H1 (cell line): Measurements from ENCODE around the gene TTLL5. TPM values are rescaled to one million over a fixed set of nuclear protein-coding genes. Genes with fewer than 3 reads are reported as not detected.

Source experiments
- CTCF ChIA-PET: fragments of 300-600 bp; sonication (Branson Sonifier 250); formaldehyde crosslinking; loops from one replicate; lab custom pipeline; 2021; ENCODE audit not compliant: partially characterized antibody; lab: Charles Lee
- POLR2A ChIA-PET: fragments of 300-600 bp; sonication (Branson Sonifier 250); formaldehyde crosslinking; loops from one replicate; lab custom pipeline; 2021; ENCODE audit warnings: inconsistent platforms; ENCODE audit not compliant: partially characterized antibody; lab: Charles Lee
- DNase-seq, 2 experiments: peaks; one replicate each; pipeline versions ENCODE4 v3.0.0 to v3.0.0-alpha.2; 2010 to 2022; ENCODE audit warnings: low spot score in 2 of 2, low read depth in 1 of 2, mixed read lengths in 1 of 2
- FAIRE-seq: peaks from 2 replicates; lab custom pipeline; 2011; peaks lifted over from hg19 to GRCh38; lab: Jason Lieb, UNC
- H2AFZ ChIP-seq: 2 replicates; pipeline ENCODE4 v1.8.1; 2012; ENCODE audit warnings: low read length, inconsistent platforms
- H2AK5ac ChIP-seq: 2 replicates; pipeline ENCODE4 v1.6.1; 2013; ENCODE audit warnings: low read depth, low read length
- H2BK120ac ChIP-seq: replicated peaks from 2 replicates; pipeline ENCODE3; 2013; ENCODE audit warnings: low read depth, low read length, inconsistent platforms
- H2BK12ac ChIP-seq: 2 replicates; pipeline ENCODE4 v1.6.1; 2013; ENCODE audit warnings: low read depth, low read length
- H2BK15ac ChIP-seq: 2 replicates; pipeline ENCODE4 v1.6.1; 2013; ENCODE audit warnings: low read length
- H2BK20ac ChIP-seq: 2 replicates; pipeline ENCODE4 v1.6.1; 2013; ENCODE audit warnings: low read length
- H2BK5ac ChIP-seq: 2 replicates; pipeline ENCODE4 v1.6.1; 2013; ENCODE audit warnings: low read depth, low read length
- H3K14ac ChIP-seq: 2 replicates; pipeline ENCODE4 v1.6.1; 2013; ENCODE audit warnings: inconsistent platforms; ENCODE audit not compliant: insufficient read length
- H3K18ac ChIP-seq: 2 replicates; pipeline ENCODE4 v1.6.1; 2013; ENCODE audit warnings: low read length; ENCODE audit errors: extremely low read depth
- H3K23ac ChIP-seq: 2 replicates; pipeline ENCODE4 v1.6.1; 2013; ENCODE audit warnings: inconsistent platforms; ENCODE audit not compliant: insufficient read length
- H3K23me2 ChIP-seq: 2 replicates; pipeline ENCODE4 v1.6.1; 2013; ENCODE audit warnings: low read depth, low read length
- H3K27ac ChIP-seq: 2 replicates; pipeline ENCODE4 v1.6.1; 2011; ENCODE audit warnings: low read depth, low read length, inconsistent platforms
- H3K27me3 ChIP-seq, 4 experiments: replicated peaks in 1 of 4; 1 replicate in 1 of 4; 2 replicates in 3 of 4; pipeline versions ENCODE4 v1.6.1 to v1.8.1; 2011 to 2013; ENCODE audit warnings: low read length in 3 of 4, mild to moderate bottlenecking in 3 of 4, inconsistent platforms in 2 of 4, mixed read lengths in 2 of 4, moderate library complexity in 1 of 4; ENCODE audit not compliant: control insufficient read depth in 3 of 4, insufficient read depth in 3 of 4; ENCODE audit errors: extremely low read depth in 1 of 4
- H3K36me3 ChIP-seq, 4 experiments: 2 replicates each; pipeline versions ENCODE4 v1.6.1 to v1.8.1; 2011 to 2013; ENCODE audit warnings: mild to moderate bottlenecking in 4 of 4, low read length in 3 of 4, moderate library complexity in 2 of 4, control low read depth in 1 of 4, inconsistent platforms in 1 of 4; ENCODE audit not compliant: insufficient read depth in 4 of 4, control insufficient read depth in 2 of 4
- H3K4ac ChIP-seq: replicated peaks from 2 replicates; pipeline ENCODE3; 2013; ENCODE audit warnings: low read length, low read depth, mixed read lengths, inconsistent platforms; ENCODE audit not compliant: insufficient read length
- H3K4me1 ChIP-seq, 4 experiments: replicated peaks in 1 of 4; 1 replicate in 1 of 4; 2 replicates in 3 of 4; pipeline versions ENCODE4 v1.6.1 to v1.8.1; 2011 to 2013; ENCODE audit warnings: low read length in 3 of 4, inconsistent platforms in 2 of 4, mixed read lengths in 1 of 4; ENCODE audit not compliant: insufficient read depth in 4 of 4, control insufficient read depth in 3 of 4
- H3K4me2 ChIP-seq, 2 experiments: 2 replicates each; pipeline versions ENCODE4 v1.6.1 to v1.8.1; 2011 to 2013; ENCODE audit warnings: low read depth in 2 of 2, low read length in 2 of 2, control low read depth in 1 of 2, inconsistent platforms in 1 of 2, mild to moderate bottlenecking in 1 of 2; ENCODE audit not compliant: insufficient read depth in 1 of 2
- H3K4me3 ChIP-seq, 4 experiments: fragments of 200-600, 300-600 bp in 1 of 4; sonication (generic), shearing (Covaris generic), sonication (Bioruptor Twin) in 1 of 4; 2 replicates each; pipeline versions ENCODE4 v1.5.1 to v1.8.1; 2011 to 2016; ENCODE audit warnings: low read length in 4 of 4, low read depth in 3 of 4, control low read depth in 2 of 4, inconsistent platforms in 2 of 4, mild to moderate bottlenecking in 2 of 4, mixed read lengths in 1 of 4, moderate library complexity in 1 of 4; ENCODE audit not compliant: insufficient read depth in 2 of 4; ENCODE audit errors: extremely low read depth in 1 of 4
- H3K56ac ChIP-seq: replicated peaks from 2 replicates; pipeline ENCODE3; 2013; ENCODE audit warnings: low read depth, mild to moderate bottlenecking, mixed read lengths, low read length, inconsistent platforms; ENCODE audit not compliant: insufficient read length
- H3K79me1 ChIP-seq: 2 replicates; pipeline ENCODE4 v1.6.1; 2013; ENCODE audit warnings: low read depth, low read length, control low read depth
- H3K79me2 ChIP-seq, 2 experiments: 2 replicates each; pipeline versions ENCODE4 v1.6.1 to v1.8.1; 2012 to 2013; ENCODE audit warnings: low read length in 2 of 2, mild to moderate bottlenecking in 2 of 2, inconsistent platforms in 1 of 2; ENCODE audit not compliant: insufficient read depth in 2 of 2, control insufficient read depth in 1 of 2
- H3K9ac ChIP-seq, 4 experiments: replicated peaks in 1 of 4; 1 replicate in 1 of 4; 2 replicates in 3 of 4; pipeline versions ENCODE4 v1.6.1 to v1.8.1; 2011 to 2013; ENCODE audit warnings: low read depth in 3 of 4, low read length in 3 of 4, control low read depth in 2 of 4, mild to moderate bottlenecking in 2 of 4, moderate library complexity in 2 of 4, inconsistent platforms in 1 of 4; ENCODE audit errors: extremely low read depth in 1 of 4
- H3K9me3 ChIP-seq, 2 experiments: 2 replicates each; pipeline versions ENCODE4 v1.6.1 to v1.8.1; 2012 to 2013; ENCODE audit warnings: mild to moderate bottlenecking in 2 of 2, moderate library complexity in 2 of 2, control low read depth in 1 of 2, inconsistent platforms in 1 of 2, low read depth in 1 of 2, low read length in 1 of 2, mixed read lengths in 1 of 2; ENCODE audit not compliant: insufficient read depth in 2 of 2
- H4K20me1 ChIP-seq, 2 experiments: replicated peaks in 1 of 2; 2 replicates each; pipeline versions ENCODE3 to v1.8.1; 2011 to 2013; ENCODE audit warnings: inconsistent platforms in 2 of 2, low read length in 2 of 2, mild to moderate bottlenecking in 1 of 2; ENCODE audit not compliant: insufficient read depth in 2 of 2, control insufficient read depth in 1 of 2
- H4K5ac ChIP-seq: 2 replicates; pipeline ENCODE4 v1.6.1; 2013; ENCODE audit warnings: low read length, low read depth, mixed read lengths, inconsistent platforms; ENCODE audit not compliant: insufficient read length
- H4K8ac ChIP-seq: 2 replicates; pipeline ENCODE4 v1.8.0; 2013; ENCODE audit warnings: mild to moderate bottlenecking, moderate library complexity, low read length, inconsistent platforms; ENCODE audit not compliant: insufficient read depth; ENCODE audit errors: extremely low read depth
- H4K91ac ChIP-seq: replicated peaks from 2 replicates; pipeline ENCODE3; 2013; ENCODE audit warnings: low read length, mixed read lengths, inconsistent platforms; ENCODE audit not compliant: insufficient read length
- ATF3 ChIP-seq: IDR thresholded peaks from 2 replicates; pipeline ENCODE4 v1.6.1; 2011; ENCODE audit warnings: low read depth, mild to moderate bottlenecking, low read length; ENCODE audit not compliant: insufficient read depth
- CTCF ChIP-seq, 3 experiments: IDR thresholded peaks; 1 replicate in 2 of 3; 2 replicates in 1 of 3; pipeline versions ENCODE4 v1.5.1 to v1.6.1; 2011; ENCODE audit warnings: low read length in 3 of 3, mild to moderate bottlenecking in 3 of 3, inconsistent platforms in 2 of 3, low read depth in 1 of 3, moderate library complexity in 1 of 3; ENCODE audit not compliant: insufficient read depth in 1 of 3; ENCODE audit errors: control extremely low read depth in 1 of 3
- EGR1 ChIP-seq: IDR thresholded peaks from 2 replicates; pipeline ENCODE4 v1.6.1; 2011; ENCODE audit warnings: low read depth, low read length, borderline replicate concordance
- KDM5A ChIP-seq: fragments of 200-600 bp; IDR thresholded peaks from 2 replicates; pipeline ENCODE4 v1.7.1; 2012; ENCODE audit warnings: mild to moderate bottlenecking, low read length, inconsistent platforms, mixed read lengths
- MAFK ChIP-seq: IDR thresholded peaks from 2 replicates; pipeline ENCODE4 v1.6.1; 2012; ENCODE audit warnings: low read depth, mild to moderate bottlenecking, improper control_type of control experiment, low read length
- NANOG ChIP-seq: IDR thresholded peaks from 2 replicates; pipeline ENCODE4 v1.6.1; 2011; ENCODE audit warnings: low read length, low read depth, mild to moderate bottlenecking, inconsistent platforms; ENCODE audit not compliant: insufficient read depth, poor library complexity, severe bottlenecking
- RAD21 ChIP-seq, 2 experiments: IDR thresholded peaks in 1 of 2; conservative IDR thresholded peaks in 1 of 2; 2 replicates each; pipeline ENCODE4 v1.6.1; 2011; ENCODE audit warnings: low read depth in 2 of 2, low read length in 2 of 2, improper control_type of control experiment in 1 of 2, inconsistent platforms in 1 of 2, mild to moderate bottlenecking in 1 of 2, moderate library complexity in 1 of 2
- SAP30 ChIP-seq: fragments of 300-600 bp; sonication (generic); IDR thresholded peaks from 2 replicates; pipeline ENCODE4 v1.7.1; 2012; ENCODE audit warnings: low read length, moderate library complexity, mild to moderate bottlenecking, inconsistent platforms; ENCODE audit not compliant: insufficient read depth, insufficient replicate concordance
- SP4 ChIP-seq: IDR thresholded peaks from 2 replicates; pipeline ENCODE4 v1.6.1; 2012; ENCODE audit warnings: low read length, inconsistent platforms
- SUZ12 ChIP-seq: fragments of 200-600 bp; sonication (generic); IDR thresholded peaks from 2 replicates; pipeline ENCODE4 v1.6.1; 2012; ENCODE audit warnings: mild to moderate bottlenecking, inconsistent platforms, low read length, moderate library complexity, mixed read lengths
- WGBS, 2 experiments: shearing (Covaris generic) in 1 of 2; methylation state at CpG; one replicate each; pipeline versions ENCODE4 v1.1.6 to v1.1.7; 2013 to 2015; ENCODE audit warnings: low lambda C conversion rate in 2 of 2, mixed read lengths in 2 of 2, inconsistent platforms in 1 of 2, low coverage in 1 of 2, missing lambda C conversion rate in 1 of 2; ENCODE audit not compliant: insufficient replicate concordance in 2 of 2, insufficient coverage in 1 of 2, insufficient read length in 1 of 2; ENCODE audit errors: extremely low coverage in 1 of 2, missing lambda C conversion rate in 1 of 2; 5-methylcytosine and 5-hydroxymethylcytosine counted together
- polyA plus RNA-seq, 7 experiments: library from polyadenylated mRNA; depleted of rRNA in 3 of 7; stranded (reverse) in 5 of 7; unstranded in 2 of 7; fragments of >200 nt in 5 of 7; fragments of 200-250 nt in 2 of 7; gene quantifications; 1 replicate in 5 of 7; 2 replicates in 1 of 7; 4 replicates in 1 of 7; pipeline versions ENCODE4 v1.2.1 to v1.2.3, GENCODE V29; 2011 to 2013; ENCODE audit warnings: missing spikeins in 2 of 7, mixed read lengths in 2 of 7
- total RNA-seq: library from RNA; stranded (reverse); fragmentation: NEBNext Ultra II Directional; extraction: Animal tissue kit (Norgen Biotek cat#: 25700); gene quantifications from 2 replicates; pipeline ENCODE4 v1.2.1, GENCODE V29; 2021

TTLL5 gene
- total and polyA plus RNA-seq, 2 of the 8 experiments (the other 6 are each of a cell fraction or from before 2014, with no cell fraction given) = 16.1 to 45.9 TPM

GRCh38 chr14:75820761-75821160, 159.7 kb downstream of the TTLL5 start:
- Histone ChIP-seq H2BK5ac (no peak overlapping the region), H3K4me3 (no peak overlapping the region), H3K36me3 (peaks cover 0 to 9% (median 3%) of the 10 kb centered on the region in 4 experiments; a peak in 3 of 8 replicates), H3K4me2 (no peak overlapping the region), H3K23ac (no peak overlapping the region), H3K18ac (no peak overlapping the region), H3K14ac (no peak overlapping the region), H3K9me3 (no peaks in the 10 kb centered on the region), H3K79me1 (no peaks in the 10 kb centered on the region), H2BK20ac (no peak overlapping the region), H2AFZ (no peak overlapping the region), H3K56ac (no peak overlapping the region), H3K27me3 (peaks cover 0 to 1% (median 0%) of the 10 kb centered on the region in 4 experiments; a peak in 1 of 7 replicates), H3K4me1 (no peaks in the 10 kb centered on the region), H3K79me2 (no peaks in the 10 kb centered on the region), H3K9ac (no peak overlapping the region), H4K5ac (no peak overlapping the region), H2BK15ac (no peak overlapping the region), H4K20me1 (peaks cover 0 to 2% of the 10 kb centered on the region in 2 experiments), H3K23me2 (no peaks in the 10 kb centered on the region), H4K8ac (no peak overlapping the region), H2BK120ac (no peak overlapping the region), H2AK5ac (no peak overlapping the region), H2BK12ac (no peak overlapping the region), H3K27ac (no peak overlapping the region), H4K91ac (no peak overlapping the region), H3K4ac (no peak overlapping the region)
- ChIA-PET POLR2A (interaction anchor here (0.6 kb wide), 1 partner anchor 10 kb away, joined by 3 read pairs; no protein-coding TSS in a partner anchor), CTCF (interaction anchor here (1.6 to 1.7 kb wide), 2 partner anchors 10 to 18 kb away, joined by 4 to 7 read pairs; no protein-coding TSS in a partner anchor)
- WGBS, 2 experiments = 94% methylated on average over 4 of the region's 4 CpGs; no CpG with 5 or more reads in 1 of the 2 experiments
- DNase-seq (no peak), FAIRE-seq (no peak)
- TF ChIP-seq EGR1 (no peak), SUZ12 (no peak), CTCF (IDR thresholded peaks at IDR 0.05; ENCODE audit: control extremely low read depth in 1 of 3, insufficient read depth in 1 of 3, low read depth in 1 of 3, low read length in 3 of 3) (no peak), ATF3 (no peak), SP4 (no peak), SAP30 (no peak), KDM5A (no peak), MAFK (no peak), RAD21 (IDR thresholded peaks at IDR 0.05 in 1 of 2, conservative IDR thresholded peaks at IDR 0.05 in 1 of 2; ENCODE audit: low read depth in 2 of 2, low read length in 2 of 2) (no peak), NANOG (no peak)
